GM10266 (cell line): ENCODE measurements around the gene ZNF778.

Experiments
- DNase-seq: peaks from one replicate; pipeline ENCODE4 v3.0.0; 2012; ENCODE audit errors: extremely low spot score
- TF ChIP-seq, protein P1 (sequence below): IDR thresholded peaks from 2 replicates; pipeline ENCODE4 v1.5.1; 2012; ENCODE audit warnings: mild to moderate bottlenecking, low read depth; ENCODE audit not compliant: control insufficient read depth, insufficient read depth; ENCODE audit errors: missing control alignments

Gene ZNF778

DNA sequence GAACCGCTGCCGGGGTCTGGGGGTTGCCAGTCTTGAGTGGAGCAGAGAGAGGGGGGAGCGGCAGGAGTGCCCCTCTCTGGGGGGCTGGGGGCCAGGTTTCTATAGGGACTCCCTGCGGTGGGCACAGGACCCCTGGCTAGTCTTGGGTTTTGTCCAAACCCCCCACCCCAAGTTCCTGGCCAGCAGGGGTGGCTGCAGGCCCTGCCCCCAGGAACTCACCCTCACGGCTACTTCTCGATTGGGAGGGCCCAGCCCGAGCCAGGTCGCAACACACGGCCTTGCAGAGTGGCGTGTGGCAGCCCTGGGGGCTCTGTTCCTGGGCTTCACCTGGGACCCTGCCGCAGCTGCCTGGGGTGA lies 45.4 kb upstream of the ZNF778 start:
- TF ChIP-seq, protein P1, sequence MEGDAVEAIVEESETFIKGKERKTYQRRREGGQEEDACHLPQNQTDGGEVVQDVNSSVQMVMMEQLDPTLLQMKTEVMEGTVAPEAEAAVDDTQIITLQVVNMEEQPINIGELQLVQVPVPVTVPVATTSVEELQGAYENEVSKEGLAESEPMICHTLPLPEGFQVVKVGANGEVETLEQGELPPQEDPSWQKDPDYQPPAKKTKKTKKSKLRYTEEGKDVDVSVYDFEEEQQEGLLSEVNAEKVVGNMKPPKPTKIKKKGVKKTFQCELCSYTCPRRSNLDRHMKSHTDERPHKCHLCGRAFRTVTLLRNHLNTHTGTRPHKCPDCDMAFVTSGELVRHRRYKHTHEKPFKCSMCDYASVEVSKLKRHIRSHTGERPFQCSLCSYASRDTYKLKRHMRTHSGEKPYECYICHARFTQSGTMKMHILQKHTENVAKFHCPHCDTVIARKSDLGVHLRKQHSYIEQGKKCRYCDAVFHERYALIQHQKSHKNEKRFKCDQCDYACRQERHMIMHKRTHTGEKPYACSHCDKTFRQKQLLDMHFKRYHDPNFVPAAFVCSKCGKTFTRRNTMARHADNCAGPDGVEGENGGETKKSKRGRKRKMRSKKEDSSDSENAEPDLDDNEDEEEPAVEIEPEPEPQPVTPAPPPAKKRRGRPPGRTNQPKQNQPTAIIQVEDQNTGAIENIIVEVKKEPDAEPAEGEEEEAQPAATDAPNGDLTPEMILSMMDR, result no peak
- no peak for DNase-seq

DNA sequence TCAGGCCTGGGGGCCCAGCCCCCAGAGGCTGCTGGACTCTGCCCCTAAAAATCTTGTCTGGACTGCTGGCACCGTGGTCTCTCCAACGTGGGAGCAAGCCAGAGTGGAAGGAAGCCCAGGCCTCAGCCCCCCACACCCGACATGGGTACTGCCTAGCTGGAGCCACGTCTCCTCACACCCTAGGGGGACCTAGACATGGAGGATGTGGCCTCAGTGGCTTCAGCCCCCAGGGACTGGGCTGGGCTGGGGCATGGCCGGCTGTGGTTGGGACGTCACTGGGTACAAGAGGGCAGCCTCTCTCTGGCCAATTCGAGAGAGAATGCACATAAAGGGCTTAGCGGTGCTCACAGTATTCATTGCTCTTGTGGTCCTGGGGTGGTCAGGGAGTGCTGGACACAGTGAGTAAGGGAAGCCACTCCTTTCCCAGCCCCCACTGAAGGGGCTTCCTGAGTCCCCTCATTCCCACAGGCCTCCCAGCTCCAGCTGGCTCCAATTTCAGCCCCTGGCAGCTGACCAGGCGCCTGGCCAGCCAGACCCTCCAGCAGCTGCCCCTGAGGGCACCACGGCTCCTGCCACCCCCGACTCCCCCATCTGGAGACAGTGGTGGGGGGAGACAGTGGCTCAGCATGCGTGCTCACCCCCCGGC lies 44.9 kb upstream of the ZNF778 start:
- DNase-seq, result no peak

DNA sequence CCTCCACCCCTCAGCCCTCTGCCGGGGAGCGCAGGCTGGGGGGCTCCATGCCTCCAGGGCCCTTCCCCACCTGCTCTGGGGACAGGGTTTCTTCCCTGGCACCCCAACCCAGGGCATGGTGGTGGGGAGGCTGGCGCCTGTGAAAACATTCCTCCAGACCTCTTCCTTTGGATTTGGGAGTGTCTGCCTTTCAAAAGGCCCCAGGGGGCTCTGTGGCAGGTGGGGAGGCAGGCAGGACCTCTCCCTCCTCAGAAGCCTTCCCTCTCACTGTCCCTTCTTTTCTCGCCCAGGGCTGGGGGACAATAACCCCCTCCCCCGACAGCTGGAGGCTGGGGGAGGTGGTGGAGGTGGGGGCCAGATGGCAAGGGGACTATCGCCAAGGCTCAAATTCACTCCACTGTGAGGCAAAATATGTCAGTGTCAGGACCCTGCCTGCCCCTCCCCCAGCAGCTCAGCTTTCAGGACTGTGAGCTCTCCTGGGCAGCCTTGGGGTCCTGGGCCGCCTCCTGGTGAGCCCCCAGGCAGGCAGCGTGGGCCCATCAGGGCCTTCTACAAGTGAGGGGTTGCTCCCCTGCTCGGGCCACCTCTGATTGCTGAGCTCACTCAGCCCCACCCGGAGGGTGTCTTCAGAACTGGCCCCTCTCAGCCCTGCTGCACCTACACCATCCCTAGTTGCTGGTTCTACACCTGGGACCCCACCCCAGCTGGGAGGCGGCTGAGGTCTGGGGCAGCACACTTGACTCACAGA lies 44.2 kb upstream of the ZNF778 start:
- TF ChIP-seq, protein P1, result no peak
- DNase-seq, result no peak

More for the DNA sequence above, 44.9 kb upstream of the ZNF778 start:
- TF ChIP-seq, protein P1, result no peak

DNA sequence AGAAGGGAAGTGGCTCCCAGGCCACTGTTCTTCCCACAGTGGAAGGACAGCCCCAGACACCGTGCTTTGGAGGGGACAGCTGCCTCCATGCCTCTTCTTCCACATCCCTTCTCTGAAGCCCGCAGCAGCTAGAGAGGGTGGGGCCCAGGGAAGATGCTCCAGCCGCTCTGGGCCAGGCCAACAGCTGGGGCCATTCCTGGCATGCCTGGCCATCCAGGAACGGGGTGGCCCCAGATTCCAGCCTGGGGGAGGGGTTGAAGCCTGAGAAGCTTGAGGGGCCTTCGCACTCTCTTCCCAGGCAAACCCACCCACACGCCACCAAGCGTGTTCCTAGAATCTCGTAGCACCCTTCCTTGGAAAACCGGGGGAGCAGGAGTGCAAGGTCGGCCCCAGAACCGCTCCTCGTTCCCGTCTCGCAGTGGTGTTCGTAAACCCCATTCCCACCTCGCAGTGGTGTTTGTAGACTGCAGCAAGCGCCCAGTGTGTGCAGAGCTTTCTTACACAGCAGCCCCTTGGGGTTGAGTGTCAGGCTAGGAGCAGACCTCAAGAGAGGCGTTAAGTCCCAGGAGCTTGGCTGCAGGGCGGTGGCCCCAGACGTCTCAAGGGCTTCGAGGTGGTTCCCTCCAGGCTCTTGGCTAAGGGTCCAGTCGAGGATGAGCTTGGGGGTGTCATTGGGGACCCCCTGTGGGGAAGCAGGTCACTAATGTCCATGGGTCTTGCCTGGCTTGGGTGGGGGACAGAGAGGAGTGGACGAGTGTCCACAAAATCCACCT lies 43.3 kb upstream of the ZNF778 start:
- TF ChIP-seq, protein P1, result no peak

DNA sequence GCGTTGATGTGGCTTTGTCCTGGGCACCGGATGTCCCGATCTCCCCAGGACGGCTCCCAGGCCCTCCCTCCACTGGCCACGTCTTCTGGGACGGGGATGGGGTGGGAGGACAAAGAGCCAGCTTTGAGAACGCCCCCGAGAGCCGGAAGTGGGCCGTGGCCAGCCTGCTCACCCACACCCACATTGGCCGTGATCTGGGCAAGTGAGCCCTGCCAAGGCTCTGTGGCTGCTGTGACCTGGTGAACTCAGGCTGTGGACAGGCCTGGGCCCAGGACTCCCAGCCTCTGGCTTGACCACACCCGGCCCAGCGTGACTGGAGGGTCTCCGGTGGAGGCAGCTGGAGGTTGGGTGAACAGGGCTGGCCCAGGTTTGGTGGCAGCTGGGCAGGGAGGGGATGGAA lies 42.6 kb upstream of the ZNF778 start:
- TF ChIP-seq, protein P1, result no peak
- DNase-seq, result no peak

More for the DNA sequence above, 43.3 kb upstream of the ZNF778 start:
- DNase-seq, result no peak

DNA sequence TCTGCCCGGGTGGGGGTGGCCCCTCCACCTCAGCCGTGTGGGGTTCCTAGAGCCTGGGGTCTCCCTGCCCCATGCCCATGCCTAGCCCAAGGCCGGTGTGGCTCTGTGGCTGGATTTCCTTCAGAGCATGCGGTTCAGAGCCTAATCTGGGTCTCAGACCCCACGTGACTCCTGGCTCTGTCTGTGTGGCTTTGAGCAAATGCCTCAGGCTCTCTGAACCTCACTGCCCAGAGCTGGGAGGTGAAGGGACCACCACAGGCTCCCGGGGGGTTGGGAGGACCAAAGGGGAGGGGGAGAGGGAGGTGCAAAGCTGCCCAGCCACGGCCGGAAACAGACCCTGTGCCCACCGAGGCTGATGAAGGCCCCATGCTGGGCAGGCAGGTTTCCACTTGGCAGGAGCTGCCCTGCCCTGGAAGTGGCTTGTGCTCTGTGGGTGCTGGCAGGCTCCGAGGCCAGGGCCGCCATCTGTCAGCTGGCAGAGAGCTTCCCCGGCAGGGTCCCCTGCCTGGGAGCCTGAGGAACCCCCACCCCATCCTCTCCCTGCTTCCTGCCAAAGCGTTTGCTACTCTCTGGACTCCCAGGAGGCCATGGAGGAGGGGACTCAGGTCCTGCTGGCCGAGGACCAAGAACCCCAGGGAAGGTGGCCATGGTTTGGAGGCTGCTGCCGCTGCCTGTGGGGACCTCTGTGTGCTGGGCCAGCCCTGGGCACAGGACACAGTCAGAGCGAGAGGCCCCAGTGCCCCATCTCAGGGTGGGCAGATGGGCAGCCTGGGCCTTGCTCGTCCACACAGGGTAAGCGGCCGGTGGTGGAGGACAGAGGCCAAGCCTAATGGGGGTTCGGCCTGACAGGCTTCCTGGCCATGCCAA lies 42.0 kb upstream of the ZNF778 start:
- no peak for DNase-seq
- TF ChIP-seq, protein P1, result no peak
